ENCODE results near the gene CSF3R. TPM values are rescaled to one million over a fixed set of nuclear protein-coding genes. Genes with fewer than 3 reads are reported as not detected.

CSF3R gene
- total RNA-seq, 2 donors from 2014 or later: 3.4 to 9.3 TPM

- DNase-seq (ENCODE audit: low spot score): no peak
- Histone ChIP-seq H3K9me3 (peaks cover 0 to 9% of the 10 kb centered on the region in 2 donors), H3K27me3 (no peaks in the 10 kb centered on the region), H3K36me3 (no peaks in the 10 kb centered on the region), H3K27ac (no peak overlapping the region), H3K4me1 (no peaks in the 10 kb centered on the region), H3K4me3 (no peak overlapping the region)
- no peak for TF ChIP-seq CTCF (IDR thresholded peaks at IDR 0.05)
Measured at GRCh38 chr1:36528361-36529349, 45.9 kb upstream of the CSF3R start.

DNA sequence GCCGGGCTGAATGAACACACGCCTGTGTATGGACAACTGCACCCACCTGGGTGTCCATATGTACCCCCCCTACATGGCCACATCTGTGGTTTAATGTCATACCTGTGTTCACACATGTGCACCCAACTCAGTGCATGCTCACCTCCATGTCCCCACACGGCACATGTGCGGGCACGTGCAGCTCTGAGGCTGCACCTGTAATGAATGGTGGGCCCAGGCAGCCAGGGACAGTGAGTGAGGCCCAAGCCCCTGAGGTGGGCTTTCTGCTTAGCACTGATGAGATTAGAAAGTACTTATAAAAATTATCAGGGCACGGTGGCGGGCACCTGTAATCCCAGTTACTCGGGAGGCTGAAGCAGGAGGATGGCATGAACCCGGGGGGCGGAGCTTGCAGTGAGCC is 42.5 kb upstream of the CSF3R start:
- H3K4me3 ChIP-seq: no peak overlapping the region
- no peak for DNase-seq (ENCODE audit: low spot score)
- TF ChIP-seq CTCF (IDR thresholded peaks at IDR 0.05): no peak

GRCh38 chr1:36524359-36525062 is 41.8 kb upstream of the CSF3R start:
- no peaks in the 10 kb centered on the region for H3K36me3 ChIP-seq
- H3K9me3 ChIP-seq: no peaks in the 10 kb centered on the region
- no peak for TF ChIP-seq CTCF (IDR thresholded peaks at IDR 0.05)
- no peaks in the 10 kb centered on the region for H3K4me1 ChIP-seq
- H3K27me3 ChIP-seq: no peaks in the 10 kb centered on the region
- no peak overlapping the region for H3K27ac ChIP-seq
- H3K4me3 ChIP-seq: no peak overlapping the region
- DNase-seq (ENCODE audit: low spot score): no peak

More for the DNA sequence above, 42.5 kb upstream of the CSF3R start:
- no peak overlapping the region for H3K27ac ChIP-seq
- no peaks in the 10 kb centered on the region for H3K36me3 ChIP-seq
- H3K27me3 ChIP-seq: no peaks in the 10 kb centered on the region
- no peaks in the 10 kb centered on the region for H3K4me1 ChIP-seq
- H3K9me3 ChIP-seq: no peaks in the 10 kb centered on the region

GRCh38 chr1:36523850-36524249 is 41.1 kb upstream of the CSF3R start:
- Histone ChIP-seq H3K4me3 (no peak overlapping the region), H3K27me3 (no peaks in the 10 kb centered on the region), H3K36me3 (no peaks in the 10 kb centered on the region), H3K9me3 (no peaks in the 10 kb centered on the region), H3K27ac (no peak overlapping the region), H3K4me1 (no peaks in the 10 kb centered on the region)
- DNase-seq (ENCODE audit: low spot score): no peak
- no peak for TF ChIP-seq CTCF (IDR thresholded peaks at IDR 0.05)

GRCh38 chr1:36523230-36523495 is 40.5 kb upstream of the CSF3R start:
- H3K9me3 ChIP-seq: no peaks in the 10 kb centered on the region
- no peak overlapping the region for H3K27ac ChIP-seq
- no peak for DNase-seq (ENCODE audit: low spot score)
- H3K4me3 ChIP-seq: no peak overlapping the region
- no peaks in the 10 kb centered on the region for H3K27me3 ChIP-seq
- no peak for TF ChIP-seq CTCF (IDR thresholded peaks at IDR 0.05)
- no peaks in the 10 kb centered on the region for H3K36me3 ChIP-seq
- H3K4me1 ChIP-seq: no peaks in the 10 kb centered on the region

Data from right atrium auricular region (tissue), 2 donors.